SK-N-SH (cell line): ENCODE measurements around the gene PIGM. TPM values are rescaled to one million over a fixed set of nuclear protein-coding genes. Genes with fewer than 3 reads are reported as not detected.

Experiments used
- CTCF ChIA-PET: fragments of 300-600, 350-600 bp; formaldehyde crosslinking; extraction: SDS; loops from one replicate; lab custom pipeline; 2021; lab: Yijun Ruan, JAX
- POLR2A ChIA-PET: fragments of 350-600 bp; sonication (Branson Sonifier 250); formaldehyde crosslinking; extraction: SDS; loops from one replicate; lab custom pipeline; 2020; ENCODE audit warnings: antibody characterized with exemption, inconsistent platforms; lab: Yijun Ruan, JAX
- DNase-seq: peaks from one replicate; pipeline ENCODE4 v3.0.0; 2012
- H2AFZ ChIP-seq: fragments of 200-600 bp; sonication (generic); 2 replicates; pipeline ENCODE4 v1.8.1; 2016; ENCODE audit warnings: antibody characterized with exemption, mild to moderate bottlenecking, low read depth
- H3F3A ChIP-seq: fragments of 200-600 bp; sonication (generic); replicated peaks from 2 replicates; pipeline ENCODE3; 2016; ENCODE audit warnings: antibody characterized with exemption, mild to moderate bottlenecking; ENCODE audit not compliant: insufficient read depth
- H3K27ac ChIP-seq, 2 experiments: fragments of 200-500 bp in 1 of 2; fragments of 200-600 bp in 1 of 2; sonication (Bioruptor generic) in 1 of 2; sonication (generic), shearing (Covaris generic) in 1 of 2; 2 replicates each; pipeline versions ENCODE4 v1.5.1 to v1.6.1; 2014 to 2016; ENCODE audit warnings: low read depth in 2 of 2, inconsistent platforms in 1 of 2, low read length in 1 of 2, mild to moderate bottlenecking in 1 of 2, mixed read lengths in 1 of 2
- H3K27me3 ChIP-seq: fragments of 200-600 bp; sonication (generic), shearing (Covaris generic); 2 replicates; pipeline ENCODE4 v1.6.1; 2016; ENCODE audit warnings: mixed run types; ENCODE audit not compliant: insufficient read depth
- H3K36me3 ChIP-seq, 2 experiments: fragments of 200-500 bp in 1 of 2; fragments of 200-600 bp in 1 of 2; sonication (Bioruptor generic) in 1 of 2; sonication (generic) in 1 of 2; replicated peaks in 1 of 2; 2 replicates each; pipeline versions ENCODE3 to v1.5.1; 2014 to 2016; ENCODE audit warnings: low read length in 1 of 2, mild to moderate bottlenecking in 1 of 2; ENCODE audit not compliant: insufficient read depth in 2 of 2, control insufficient read depth in 1 of 2
- H3K4me1 ChIP-seq, 2 experiments: fragments of 200-500 bp in 1 of 2; fragments of 200-600 bp in 1 of 2; sonication (Bioruptor generic) in 1 of 2; sonication (generic), shearing (Covaris generic) in 1 of 2; 2 replicates each; pipeline versions ENCODE4 v1.5.1 to v1.6.1; 2014 to 2016; ENCODE audit warnings: low read depth in 1 of 2, low read length in 1 of 2, mixed run types in 1 of 2; ENCODE audit not compliant: insufficient read depth in 2 of 2, control insufficient read depth in 1 of 2
- H3K4me2 ChIP-seq: fragments of 200-600 bp; sonication (generic), shearing (Covaris generic); 2 replicates; pipeline ENCODE4 v1.6.1; 2017; ENCODE audit warnings: mixed run types
- H3K4me3 ChIP-seq, 2 experiments: fragments of 200-500 bp in 1 of 2; fragments of 200-600 bp in 1 of 2; sonication (Bioruptor generic) in 1 of 2; sonication (generic), shearing (Covaris generic) in 1 of 2; 2 replicates each; pipeline versions ENCODE4 v1.5.1 to v1.8.1; 2014 to 2016; ENCODE audit warnings: low read depth in 2 of 2, inconsistent platforms in 1 of 2, low read length in 1 of 2, mild to moderate bottlenecking in 1 of 2, mixed read lengths in 1 of 2, moderate library complexity in 1 of 2
- H3K79me2 ChIP-seq: fragments of 200-600 bp; sonication (generic); 2 replicates; pipeline ENCODE4 v1.8.1; 2017; ENCODE audit warnings: mild to moderate bottlenecking; ENCODE audit not compliant: insufficient read depth
- H3K9ac ChIP-seq: fragments of 200-600 bp; sonication (generic); 2 replicates; pipeline ENCODE4 v1.6.1; 2017; ENCODE audit warnings: mixed run types
- H3K9me2 ChIP-seq: fragments of 200-600 bp; sonication (generic); 2 replicates; pipeline ENCODE4 v1.6.1; 2017; ENCODE audit warnings: mixed run types
- H3K9me3 ChIP-seq: fragments of 200-600 bp; sonication (generic); 2 replicates; pipeline ENCODE4 v1.6.1; 2017; ENCODE audit warnings: mixed run types, mild to moderate bottlenecking, moderate library complexity
- H4K20me1 ChIP-seq: fragments of 200-600 bp; sonication (generic); 2 replicates; pipeline ENCODE4 v1.6.1; 2017; ENCODE audit warnings: mild to moderate bottlenecking, mixed run types; ENCODE audit not compliant: insufficient read depth
- CHD2 ChIP-seq: fragments of 150-350 bp; IDR thresholded peaks from 2 replicates; pipeline ENCODE4 v1.6.1; 2018; ENCODE audit warnings: low read length; ENCODE audit not compliant: partially characterized antibody
- EZH2phosphoT487 ChIP-seq: fragments of 200-600 bp; sonication (generic); IDR thresholded peaks from 2 replicates; pipeline ENCODE4 v1.6.1; 2017; ENCODE audit warnings: low read depth, mixed run types, mild to moderate bottlenecking, antibody characterized with exemption, moderate library complexity, borderline replicate concordance
- MEF2A ChIP-seq: IDR thresholded peaks from 2 replicates; pipeline ENCODE4 v1.4.0; 2012; ENCODE audit warnings: low read depth, borderline replicate concordance
- MXI1 ChIP-seq: IDR thresholded peaks from 2 replicates; pipeline ENCODE4 v1.6.1; 2012; ENCODE audit warnings: mild to moderate bottlenecking, low read depth, low read length, improper control_type of control experiment
- NFIC ChIP-seq: IDR thresholded peaks from 2 replicates; pipeline ENCODE4 v1.4.0; 2012; ENCODE audit warnings: borderline replicate concordance
- POLR2AphosphoS5 ChIP-seq: IDR thresholded peaks from 2 replicates; pipeline ENCODE4 v1.6.1; 2012; ENCODE audit warnings: low read depth, low read length
- RAD21 ChIP-seq: IDR thresholded peaks from 2 replicates; pipeline ENCODE4 v1.6.1; 2012; ENCODE audit warnings: mild to moderate bottlenecking, low read length
- RXRA ChIP-seq: IDR thresholded peaks from 2 replicates; pipeline ENCODE4 v1.4.0; 2012; ENCODE audit warnings: low read depth, mild to moderate bottlenecking, borderline replicate concordance
- TAF1 ChIP-seq: IDR thresholded peaks from 2 replicates; pipeline ENCODE4 v1.6.1; 2012; ENCODE audit warnings: low read depth, mild to moderate bottlenecking, low read length, moderate library complexity, borderline replicate concordance
- TEAD4 ChIP-seq: IDR thresholded peaks from 2 replicates; pipeline ENCODE4 v1.4.0; 2012; ENCODE audit warnings: mild to moderate bottlenecking, borderline replicate concordance; ENCODE audit not compliant: insufficient read depth
- USF2 ChIP-seq: fragments of 150-350 bp; IDR thresholded peaks from 2 replicates; pipeline ENCODE4 v1.6.1; 2017; ENCODE audit warnings: antibody characterized with exemption, low read length, low read depth, borderline replicate concordance
- WGBS: methylation state at CpG from one replicate; pipeline ENCODE4 v1.1.6; 2017; ENCODE audit warnings: low lambda C conversion rate; 5-methylcytosine and 5-hydroxymethylcytosine counted together
- polyA plus RNA-seq, 3 experiments: library from polyadenylated mRNA; depleted of rRNA; stranded (reverse); fragments of >200 nt; gene quantifications; 2 replicates each; pipeline ENCODE4 v1.2.3, GENCODE V29; 2012
- TF ChIP-seq, protein P1 (sequence below): IDR thresholded peaks from 2 replicates; pipeline ENCODE4; 2012
- TF ChIP-seq, protein P2 (sequence below): IDR thresholded peaks from 2 replicates; pipeline ENCODE4 v1.4.0; 2012; ENCODE audit warnings: low read depth, borderline replicate concordance
- TF ChIP-seq, protein P3 (sequence below): fragments of 200-600 bp; sonication (generic); IDR thresholded peaks from 2 replicates; pipeline ENCODE4 v1.6.1; 2017; ENCODE audit warnings: antibody characterized with exemption, mild to moderate bottlenecking, moderate library complexity

Gene PIGM
- polyA plus RNA-seq, 1 of the 3 experiments (the other 2 are of a cell fraction) = 4.0 TPM

GRCh38 chr1:160001440-160001839, 30.4 kb downstream of the PIGM start:
- H2AFZ ChIP-seq = no peak overlapping the region
- H3F3A ChIP-seq = peaks cover 5% of the 10 kb centered on the region
- no peaks in the 10 kb centered on the region for H3K9me3 ChIP-seq
- H3K27me3 ChIP-seq = no peaks in the 10 kb centered on the region
- no peak for TF ChIP-seq RXRA
- CTCF ChIA-PET = interaction anchor here (0.7 to 12.0 kb wide), 5 partner anchors 8 to 203 kb away, joined by 3 to 460 read pairs (median 4); partner anchors contain the start of gene TAGLN2
- H3K9me2 ChIP-seq = no peaks in the 10 kb centered on the region
- no peaks in the 10 kb centered on the region for H3K4me1 ChIP-seq
- H4K20me1 ChIP-seq = no peaks in the 10 kb centered on the region
- H3K79me2 ChIP-seq = no peaks in the 10 kb centered on the region
- POLR2A ChIA-PET = no interaction called here
- H3K9ac ChIP-seq = no peak overlapping the region
- H3K4me2 ChIP-seq = no peak overlapping the region
- H3K4me3 ChIP-seq = no peak overlapping the region
- DNase-seq = no peak
- H3K27ac ChIP-seq = no peak overlapping the region
- WGBS = 46% methylated on average over 2 of the region's 2 CpGs
- H3K36me3 ChIP-seq = no peaks in the 10 kb centered on the region

- Histone ChIP-seq H3K4me2 (no peak overlapping the region), H3K27ac (no peak overlapping the region), H3K9me2 (no peaks in the 10 kb centered on the region), H3K9me3 (no peaks in the 10 kb centered on the region), H4K20me1 (no peaks in the 10 kb centered on the region), H3F3A (peaks cover 10% of the 10 kb centered on the region), H3K79me2 (no peaks in the 10 kb centered on the region), H2AFZ (peak overlapping the region; percentile 75; the same call in 1 of the 2 replicates), H3K4me3 (no peak overlapping the region), H3K9ac (no peak overlapping the region), H3K27me3 (no peaks in the 10 kb centered on the region), H3K4me1 (no peaks in the 10 kb centered on the region), H3K36me3 (no peaks in the 10 kb centered on the region)
- TF ChIP-seq MEF2A = no peak
- TF ChIP-seq TEAD4 = no peak
- TF ChIP-seq MXI1 = no peak
- TF ChIP-seq, protein P1, sequence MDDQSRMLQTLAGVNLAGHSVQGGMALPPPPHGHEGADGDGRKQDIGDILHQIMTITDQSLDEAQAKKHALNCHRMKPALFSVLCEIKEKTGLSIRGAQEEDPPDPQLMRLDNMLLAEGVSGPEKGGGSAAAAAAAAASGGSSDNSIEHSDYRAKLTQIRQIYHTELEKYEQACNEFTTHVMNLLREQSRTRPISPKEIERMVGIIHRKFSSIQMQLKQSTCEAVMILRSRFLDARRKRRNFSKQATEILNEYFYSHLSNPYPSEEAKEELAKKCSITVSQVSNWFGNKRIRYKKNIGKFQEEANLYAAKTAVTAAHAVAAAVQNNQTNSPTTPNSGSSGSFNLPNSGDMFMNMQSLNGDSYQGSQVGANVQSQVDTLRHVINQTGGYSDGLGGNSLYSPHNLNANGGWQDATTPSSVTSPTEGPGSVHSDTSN = no peak
- TF ChIP-seq RAD21 = no peak
- TF ChIP-seq, protein P2, sequence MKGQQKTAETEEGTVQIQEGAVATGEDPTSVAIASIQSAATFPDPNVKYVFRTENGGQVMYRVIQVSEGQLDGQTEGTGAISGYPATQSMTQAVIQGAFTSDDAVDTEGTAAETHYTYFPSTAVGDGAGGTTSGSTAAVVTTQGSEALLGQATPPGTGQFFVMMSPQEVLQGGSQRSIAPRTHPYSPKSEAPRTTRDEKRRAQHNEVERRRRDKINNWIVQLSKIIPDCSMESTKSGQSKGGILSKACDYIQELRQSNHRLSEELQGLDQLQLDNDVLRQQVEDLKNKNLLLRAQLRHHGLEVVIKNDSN = no peak
- TF ChIP-seq POLR2AphosphoS5 = no peak
- no peak for TF ChIP-seq NFIC
- TF ChIP-seq USF2 = no peak
- TF ChIP-seq TAF1 = no peak
- TF ChIP-seq, protein P3, sequence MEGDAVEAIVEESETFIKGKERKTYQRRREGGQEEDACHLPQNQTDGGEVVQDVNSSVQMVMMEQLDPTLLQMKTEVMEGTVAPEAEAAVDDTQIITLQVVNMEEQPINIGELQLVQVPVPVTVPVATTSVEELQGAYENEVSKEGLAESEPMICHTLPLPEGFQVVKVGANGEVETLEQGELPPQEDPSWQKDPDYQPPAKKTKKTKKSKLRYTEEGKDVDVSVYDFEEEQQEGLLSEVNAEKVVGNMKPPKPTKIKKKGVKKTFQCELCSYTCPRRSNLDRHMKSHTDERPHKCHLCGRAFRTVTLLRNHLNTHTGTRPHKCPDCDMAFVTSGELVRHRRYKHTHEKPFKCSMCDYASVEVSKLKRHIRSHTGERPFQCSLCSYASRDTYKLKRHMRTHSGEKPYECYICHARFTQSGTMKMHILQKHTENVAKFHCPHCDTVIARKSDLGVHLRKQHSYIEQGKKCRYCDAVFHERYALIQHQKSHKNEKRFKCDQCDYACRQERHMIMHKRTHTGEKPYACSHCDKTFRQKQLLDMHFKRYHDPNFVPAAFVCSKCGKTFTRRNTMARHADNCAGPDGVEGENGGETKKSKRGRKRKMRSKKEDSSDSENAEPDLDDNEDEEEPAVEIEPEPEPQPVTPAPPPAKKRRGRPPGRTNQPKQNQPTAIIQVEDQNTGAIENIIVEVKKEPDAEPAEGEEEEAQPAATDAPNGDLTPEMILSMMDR = no peak
- no peak for TF ChIP-seq EZH2phosphoT487
- no peak for TF ChIP-seq CHD2
- no peak for DNase-seq
- ChIA-PET CTCF (interaction anchor here (1.0 to 1.9 kb wide), 5 partner anchors 8 to 86 kb away, joined by 3 to 15 read pairs (median 3); partner anchors contain the start of gene TAGLN2), POLR2A (no interaction called here)
- WGBS = 41% methylated on average over 4 of the region's 4 CpGs
These were observed 32.6 kb downstream of the PIGM start for GRCh38 chr1:159999204-159999603.
